ENCODE results near the gene PAXIP1. TPM values are rescaled to one million over a fixed set of nuclear protein-coding genes. Genes with fewer than 3 reads are reported as not detected.
"Not testable (repeated sequence)": the region's sequence is repeated elsewhere in the genome, so short reads cannot be mapped to it uniquely, and the experiment has no call there.

Gene PAXIP1
- polyA plus RNA-seq (2011; rRNA removed) = 6.2 and 6.3 TPM in 2 replicates
- 4.5 and 5.3 TPM in 2 replicates for polyA minus RNA-seq (2011; rRNA and poly(A)+ RNA removed)

- Histone ChIP-seq H3K27me3 (ENCODE audit: control insufficient read depth, insufficient read depth, low read length) (no peaks in the 10 kb centered on the region), H3K4me3 (ENCODE audit: low read depth, low read length) (peak within 1 kb of the TSS; percentile 85), H3K27ac (ENCODE audit: low read depth, low read length) (peak within 1 kb of the TSS; percentile 39), H3K9me3 (ENCODE audit: control insufficient read depth, insufficient read depth, low read length) (no peaks in the 10 kb centered on the region)
- ChIA-PET POLR2A (interaction anchor here (0.5 to 1.5 kb wide), 5 partner anchors 17 to 296 kb away, joined by 3 to 9 read pairs (median 3); partner anchors contain the start of gene INSIG1), CTCF (interaction anchor here (1.2 to 1.7 kb wide), 2 partner anchors 76 to 342 kb away, joined by 7 to 10 read pairs; no protein-coding TSS in a partner anchor)
- DNase-seq (ENCODE audit: low read depth, low spot score) = no peak
- TF ChIP-seq CTCF (IDR thresholded peaks at IDR 0.05; ENCODE audit: low read depth, low read length) = no peak
These were observed at the start of gene PAXIP1 for GRCh38 chr7:155003092-155003375. Gene PAXIP1, minus strand, starts transcription at chr7:155003124. Its CDS starts 195 bp downstream, at chr7:155002929.

- CTCF ChIA-PET = interaction anchor here (1.2 kb wide), 1 partner anchor 124 kb away, joined by 3 read pairs; no protein-coding TSS in a partner anchor
- POLR2A ChIA-PET = no interaction called here
- no peak for DNase-seq (ENCODE audit: low read depth, low spot score)
These were observed 48.4 kb upstream of the PAXIP1 start for GRCh38 chr7:155051355-155051754.

GRCh38 chr7:155048006-155048405, 45.1 kb upstream of the PAXIP1 start:
- DNase-seq (ENCODE audit: low read depth, low spot score) = no peak
- Histone ChIP-seq H3K9me3 (ENCODE audit: control insufficient read depth, insufficient read depth, low read length) (no peaks in the 10 kb centered on the region; the same call in 1 of the 2 replicates), H3K27me3 (ENCODE audit: control insufficient read depth, insufficient read depth, low read length) (no peaks in the 10 kb centered on the region), H3K4me3 (ENCODE audit: low read depth, low read length) (no peak overlapping the region), H3K27ac (ENCODE audit: low read depth, low read length) (no peak overlapping the region)
- ChIA-PET CTCF (no interaction called here), POLR2A (no interaction called here)
- no peak for TF ChIP-seq CTCF (IDR thresholded peaks at IDR 0.05; ENCODE audit: low read depth, low read length)

More at GRCh38 chr7:155051355-155051754, 48.4 kb upstream of the PAXIP1 start:
- Histone ChIP-seq H3K27me3 (ENCODE audit: control insufficient read depth, insufficient read depth, low read length) (no peaks in the 10 kb centered on the region), H3K9me3 (ENCODE audit: control insufficient read depth, insufficient read depth, low read length) (no peaks in the 10 kb centered on the region; the same call in 1 of the 2 replicates), H3K27ac (ENCODE audit: low read depth, low read length) (no peak overlapping the region), H3K4me3 (ENCODE audit: low read depth, low read length) (no peak overlapping the region)
- TF ChIP-seq CTCF (IDR thresholded peaks at IDR 0.05; ENCODE audit: low read depth, low read length) = no peak

- Histone ChIP-seq H3K9me3 (ENCODE audit: control insufficient read depth, insufficient read depth, low read length) (no peaks in the 10 kb centered on the region; the same call in 1 of the 2 replicates), H3K27ac (ENCODE audit: low read depth, low read length) (no peak overlapping the region), H3K4me3 (ENCODE audit: low read depth, low read length) (no peak overlapping the region), H3K27me3 (ENCODE audit: control insufficient read depth, insufficient read depth, low read length) (no peaks in the 10 kb centered on the region)
- no peak for DNase-seq (ENCODE audit: low read depth, low spot score)
- ChIA-PET POLR2A (no interaction called here), CTCF (no interaction called here)
- no peak for TF ChIP-seq CTCF (IDR thresholded peaks at IDR 0.05; ENCODE audit: low read depth, low read length)
These were observed 40.8 kb upstream of the PAXIP1 start for GRCh38 chr7:155043756-155044155.

- no peaks in the 10 kb centered on the region for H3K27me3 ChIP-seq (ENCODE audit: control insufficient read depth, insufficient read depth, low read length)
- ChIA-PET POLR2A (no interaction called here), CTCF (no interaction called here)
- DNase-seq (ENCODE audit: low read depth, low spot score) = no peak
- H3K27ac ChIP-seq (ENCODE audit: low read depth, low read length) = no peak overlapping the region
- no peak overlapping the region for H3K4me3 ChIP-seq (ENCODE audit: low read depth, low read length)
- no peaks in the 10 kb centered on the region for H3K9me3 ChIP-seq (ENCODE audit: control insufficient read depth, insufficient read depth, low read length)
- TF ChIP-seq CTCF (IDR thresholded peaks at IDR 0.05; ENCODE audit: low read depth, low read length) = no peak
These were observed 35.4 kb upstream of the PAXIP1 start for GRCh38 chr7:155038335-155038734.

- H3K27ac ChIP-seq (ENCODE audit: low read depth, low read length); DNase-seq (ENCODE audit: low read depth, low spot score); H3K27me3 ChIP-seq (ENCODE audit: control insufficient read depth, insufficient read depth, low read length); POLR2A ChIA-PET; H3K4me3 ChIP-seq (ENCODE audit: low read depth, low read length); H3K9me3 ChIP-seq (ENCODE audit: control insufficient read depth, insufficient read depth, low read length); CTCF ChIA-PET: not testable (repeated sequence)
These were observed 31.6 kb upstream of the PAXIP1 start for GRCh38 chr7:155034495-155034894.

Measured in AG04450 (cell line).